ENCODE data around the gene OSBPL5.

DNA sequence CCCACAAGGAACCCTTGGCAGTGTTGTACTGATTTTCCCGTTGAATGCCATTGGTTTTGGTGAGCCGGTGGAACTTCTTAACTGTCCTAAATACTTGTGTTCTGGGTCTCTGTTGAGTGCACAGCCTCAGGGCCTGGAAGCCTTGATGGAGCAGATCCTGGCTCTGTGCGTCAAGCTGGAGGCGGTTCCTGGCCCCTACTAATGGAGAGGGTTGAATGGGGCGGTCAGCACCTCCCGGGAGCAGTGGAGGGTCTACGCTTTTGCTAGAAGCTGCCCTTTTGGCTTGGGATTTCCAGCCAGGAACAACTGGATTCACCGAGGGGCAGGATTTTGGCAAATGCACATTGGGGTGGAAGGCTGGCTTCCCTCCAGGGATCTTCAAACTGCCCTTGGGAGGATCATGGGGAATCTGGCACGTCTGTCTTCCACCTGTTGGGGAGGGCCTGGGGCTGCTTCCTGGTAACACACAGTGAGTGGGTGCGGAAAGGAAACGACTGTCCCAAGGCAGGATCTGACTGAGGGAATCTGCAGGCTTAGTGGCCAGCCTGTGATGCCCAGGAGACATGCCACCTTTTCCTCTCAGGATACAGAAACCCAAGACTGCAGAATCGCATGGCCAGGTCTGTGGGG is 6.9 kb upstream of the OSBPL5 start:
- TF ChIP-seq, protein P1, sequence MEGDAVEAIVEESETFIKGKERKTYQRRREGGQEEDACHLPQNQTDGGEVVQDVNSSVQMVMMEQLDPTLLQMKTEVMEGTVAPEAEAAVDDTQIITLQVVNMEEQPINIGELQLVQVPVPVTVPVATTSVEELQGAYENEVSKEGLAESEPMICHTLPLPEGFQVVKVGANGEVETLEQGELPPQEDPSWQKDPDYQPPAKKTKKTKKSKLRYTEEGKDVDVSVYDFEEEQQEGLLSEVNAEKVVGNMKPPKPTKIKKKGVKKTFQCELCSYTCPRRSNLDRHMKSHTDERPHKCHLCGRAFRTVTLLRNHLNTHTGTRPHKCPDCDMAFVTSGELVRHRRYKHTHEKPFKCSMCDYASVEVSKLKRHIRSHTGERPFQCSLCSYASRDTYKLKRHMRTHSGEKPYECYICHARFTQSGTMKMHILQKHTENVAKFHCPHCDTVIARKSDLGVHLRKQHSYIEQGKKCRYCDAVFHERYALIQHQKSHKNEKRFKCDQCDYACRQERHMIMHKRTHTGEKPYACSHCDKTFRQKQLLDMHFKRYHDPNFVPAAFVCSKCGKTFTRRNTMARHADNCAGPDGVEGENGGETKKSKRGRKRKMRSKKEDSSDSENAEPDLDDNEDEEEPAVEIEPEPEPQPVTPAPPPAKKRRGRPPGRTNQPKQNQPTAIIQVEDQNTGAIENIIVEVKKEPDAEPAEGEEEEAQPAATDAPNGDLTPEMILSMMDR (conservative IDR thresholded peaks at IDR 0.05; ENCODE audit: low read depth, low read length): no peak
- no peak for TF ChIP-seq EZH2 (IDR thresholded peaks at IDR 0.05; ENCODE audit: borderline replicate concordance, low read depth, low read length, poor library complexity, severe bottlenecking)
